Brain microvascular endothelial cell (primary cell): Measurements from ENCODE around the gene RASAL2.
A peak's percentile ranks its signal among the peaks of the same experiment; 100 is the strongest.
"Not testable (repeated sequence)": the region's sequence is repeated elsewhere in the genome, so short reads cannot be mapped to it uniquely, and the experiment has no call there.

Source experiments
- DNase-seq: peaks from one replicate; pipeline ENCODE4 v3.0.0-alpha.2; 2020
- H3K27ac ChIP-seq: fragments of 250-450 bp; sonication (Bioruptor Pico); 2 replicates; pipeline ENCODE4 v1.5.1; 2020; ENCODE audit warnings: mild to moderate bottlenecking, moderate library complexity
- H3K27me3 ChIP-seq: fragments of 250-450 bp; sonication (Bioruptor Pico); replicated peaks from 2 replicates; pipeline ENCODE4 v1.5.1; 2020; ENCODE audit warnings: mild to moderate bottlenecking
- H3K36me3 ChIP-seq: fragments of 250-450 bp; sonication (Bioruptor Pico); replicated peaks from 2 replicates; pipeline ENCODE4 v1.5.1; 2020; ENCODE audit warnings: mild to moderate bottlenecking
- H3K4me3 ChIP-seq: 2 replicates; pipeline ENCODE4 v1.5.1; 2011; ENCODE audit warnings: low read depth, mild to moderate bottlenecking, control low read depth, low read length, moderate library complexity
- in situ Hi-C: cut with HindIII; loops from 2 replicates; pipeline ENCODE4 v1.10.0; 2017; ENCODE audit warnings: low sequenced_read_pairs, low pct_ligation_motif_present
- TF ChIP-seq, protein P1 (sequence below): IDR thresholded peaks from 2 replicates; pipeline ENCODE4 v1.5.1; 2011; ENCODE audit warnings: low read depth, mild to moderate bottlenecking, moderate library complexity, low read length, control low read depth, inconsistent platforms; ENCODE audit errors: missing control alignments

RASAL2 gene

DNA sequence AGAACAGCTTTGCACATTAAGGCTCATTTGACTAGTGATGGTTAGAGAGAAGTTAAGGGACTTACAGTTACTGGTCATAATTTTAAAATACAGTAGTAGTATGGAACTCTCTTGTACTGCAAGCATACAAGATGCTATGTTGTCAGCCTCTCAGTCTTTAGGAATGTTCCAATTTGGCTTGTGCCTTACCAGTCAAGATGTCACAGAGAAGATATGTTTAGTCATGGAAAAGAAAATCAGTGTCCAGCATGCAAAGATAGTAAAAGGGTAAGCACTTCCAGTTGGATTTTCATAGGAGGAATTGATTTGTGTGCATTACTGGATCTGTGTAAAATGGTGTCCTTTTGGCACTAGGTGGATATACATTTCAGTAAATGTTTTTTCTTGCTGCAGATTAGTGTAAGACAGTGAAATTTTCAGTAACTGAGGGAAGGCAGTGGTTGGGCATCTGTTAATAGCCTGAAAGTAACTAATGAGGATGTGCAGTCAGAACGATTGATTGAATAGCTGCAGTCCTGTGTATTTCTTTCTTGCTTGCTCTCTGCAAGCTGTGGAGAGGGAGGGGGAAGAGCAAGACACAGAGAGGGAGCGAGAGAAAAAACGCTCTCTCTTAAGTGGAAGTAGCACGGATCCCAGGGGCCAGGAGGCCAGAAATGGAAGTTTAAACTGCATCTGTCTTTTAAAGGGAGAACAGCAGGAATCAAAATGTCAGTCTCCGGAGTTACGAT, 294.7 kb downstream of the RASAL2 start:
- no peaks in the 10 kb centered on the region for H3K27me3 ChIP-seq
- in situ Hi-C loops, result no loop called here
- no peak overlapping the region for H3K4me3 ChIP-seq
- TF ChIP-seq, protein P1, sequence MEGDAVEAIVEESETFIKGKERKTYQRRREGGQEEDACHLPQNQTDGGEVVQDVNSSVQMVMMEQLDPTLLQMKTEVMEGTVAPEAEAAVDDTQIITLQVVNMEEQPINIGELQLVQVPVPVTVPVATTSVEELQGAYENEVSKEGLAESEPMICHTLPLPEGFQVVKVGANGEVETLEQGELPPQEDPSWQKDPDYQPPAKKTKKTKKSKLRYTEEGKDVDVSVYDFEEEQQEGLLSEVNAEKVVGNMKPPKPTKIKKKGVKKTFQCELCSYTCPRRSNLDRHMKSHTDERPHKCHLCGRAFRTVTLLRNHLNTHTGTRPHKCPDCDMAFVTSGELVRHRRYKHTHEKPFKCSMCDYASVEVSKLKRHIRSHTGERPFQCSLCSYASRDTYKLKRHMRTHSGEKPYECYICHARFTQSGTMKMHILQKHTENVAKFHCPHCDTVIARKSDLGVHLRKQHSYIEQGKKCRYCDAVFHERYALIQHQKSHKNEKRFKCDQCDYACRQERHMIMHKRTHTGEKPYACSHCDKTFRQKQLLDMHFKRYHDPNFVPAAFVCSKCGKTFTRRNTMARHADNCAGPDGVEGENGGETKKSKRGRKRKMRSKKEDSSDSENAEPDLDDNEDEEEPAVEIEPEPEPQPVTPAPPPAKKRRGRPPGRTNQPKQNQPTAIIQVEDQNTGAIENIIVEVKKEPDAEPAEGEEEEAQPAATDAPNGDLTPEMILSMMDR, result no peak
- peak; percentile 53 for DNase-seq
- H3K36me3 ChIP-seq, result no peaks in the 10 kb centered on the region
- H3K27ac ChIP-seq, result peak overlapping the region; percentile 42

DNA sequence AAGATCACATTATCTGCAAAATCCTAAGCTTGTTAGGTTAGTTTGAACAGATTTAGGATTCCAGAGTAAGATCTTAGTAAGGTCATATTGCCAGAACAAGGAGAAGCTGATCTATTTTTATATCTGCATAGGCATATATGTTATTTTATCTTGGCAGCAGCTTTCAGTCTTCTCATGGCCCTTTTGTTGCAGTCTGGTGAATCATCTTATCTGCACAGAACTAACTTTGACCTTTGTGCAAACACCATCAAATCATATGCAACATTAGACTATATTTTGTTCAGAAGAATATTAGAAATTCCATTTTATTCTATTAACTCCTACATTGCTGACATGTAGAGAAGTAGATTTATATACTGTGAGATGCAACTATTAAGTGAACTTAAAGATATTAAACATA, 295.5 kb downstream of the RASAL2 start:
- Histone ChIP-seq H3K27ac (peak overlapping the region; percentile 42), H3K36me3 (no peaks in the 10 kb centered on the region), H3K27me3 (no peaks in the 10 kb centered on the region), H3K4me3 (no peak overlapping the region)
- DNase-seq, result peak; percentile 38
- in situ Hi-C loops, result no loop called here
- TF ChIP-seq, protein P1, result no peak

DNA sequence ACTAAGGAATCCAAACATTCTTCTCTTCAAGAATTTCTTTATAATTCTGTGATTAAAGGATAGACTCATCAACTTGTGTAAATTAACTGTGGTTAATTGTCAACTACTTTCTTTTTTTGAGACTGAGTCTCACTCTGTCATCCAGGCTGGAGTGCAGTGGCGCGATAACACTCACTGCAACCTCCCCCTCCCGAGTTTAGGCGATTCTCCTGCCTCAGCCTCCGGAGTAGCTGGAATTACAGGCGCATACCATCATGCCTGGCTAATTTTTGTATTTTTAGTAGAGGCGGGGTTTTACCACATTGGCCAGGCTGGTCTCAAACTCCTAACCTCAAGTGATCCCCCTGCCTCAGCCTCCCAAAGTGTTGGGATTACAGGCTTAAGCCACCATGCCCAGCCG, 296.4 kb downstream of the RASAL2 start:
- H3K27ac ChIP-seq, DNase-seq, H3K4me3 ChIP-seq, H3K27me3 ChIP-seq, H3K36me3 ChIP-seq, in situ Hi-C loops: not testable (repeated sequence)

DNA sequence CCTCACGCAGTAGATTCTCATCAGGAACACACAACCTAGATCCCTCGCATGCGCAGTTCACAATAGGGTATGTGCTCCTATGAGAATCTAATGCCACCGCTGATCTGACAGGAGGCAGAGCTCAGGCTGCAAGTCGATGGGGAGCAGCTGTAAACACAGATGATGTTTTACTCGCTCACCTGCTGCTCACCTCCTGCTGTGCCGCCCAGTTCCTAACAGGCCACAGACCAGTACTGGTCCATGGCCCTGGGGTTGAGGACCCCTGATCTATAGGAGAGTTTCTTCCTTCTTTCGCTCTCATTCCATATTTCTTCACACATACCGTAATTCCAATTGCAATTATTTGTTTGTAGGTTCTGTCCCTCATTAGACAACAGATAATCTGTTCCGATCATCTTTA, 299.5 kb downstream of the RASAL2 start:
- Histone ChIP-seq H3K4me3 (no peak overlapping the region), H3K36me3 (no peaks in the 10 kb centered on the region), H3K27me3 (no peaks in the 10 kb centered on the region), H3K27ac (no peak overlapping the region)
- in situ Hi-C loops, result no loop called here
- DNase-seq, result no peak
- TF ChIP-seq, protein P1, result no peak

DNA sequence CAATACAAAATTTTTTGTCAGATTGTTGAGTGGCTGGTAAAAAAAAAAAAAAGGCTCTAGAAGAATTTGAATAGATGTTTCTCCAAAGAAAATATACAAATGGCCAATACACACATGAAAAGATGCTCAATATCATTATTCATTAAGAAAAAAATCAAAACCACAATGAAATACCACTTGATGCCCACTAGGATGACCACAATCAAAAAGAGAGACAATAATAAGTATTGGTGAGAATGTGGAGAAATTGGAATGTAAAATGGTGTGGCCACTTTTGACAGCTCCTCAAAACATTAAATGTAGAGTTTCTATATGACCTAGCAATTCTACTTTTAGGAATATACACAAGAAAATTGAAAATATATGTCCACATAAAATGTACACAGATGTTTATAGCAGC, 302.9 kb downstream of the RASAL2 start:
- Histone ChIP-seq H3K27me3 (no peaks in the 10 kb centered on the region), H3K36me3 (no peaks in the 10 kb centered on the region), H3K27ac (no peak overlapping the region), H3K4me3 (no peak overlapping the region)
- in situ Hi-C loops, result no loop called here
- DNase-seq, result no peak
- TF ChIP-seq, protein P1, result peak; percentile 2

DNA sequence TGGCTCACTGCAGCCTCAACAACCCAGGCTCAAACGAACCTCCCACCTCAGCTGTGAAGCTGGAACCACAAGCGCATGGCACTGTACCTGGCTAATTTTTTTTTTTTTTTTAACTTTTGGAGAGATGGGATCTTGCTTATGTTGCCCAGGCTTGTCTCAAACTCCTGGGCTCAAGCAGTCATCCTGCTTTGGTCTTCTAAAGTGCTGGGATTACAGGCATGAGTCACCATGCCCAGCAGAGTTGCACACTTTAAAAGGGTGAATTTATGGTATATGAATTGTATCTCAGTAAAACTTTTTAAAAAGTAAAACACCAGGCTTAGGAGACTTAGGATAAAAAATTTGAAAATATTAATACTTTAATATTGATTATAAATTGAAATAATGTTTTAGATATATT, 303.8 kb downstream of the RASAL2 start:
- peak; percentile 20 for DNase-seq
- H3K27me3 ChIP-seq, result no peaks in the 10 kb centered on the region
- H3K36me3 ChIP-seq, result no peaks in the 10 kb centered on the region
- H3K27ac ChIP-seq, result no peak overlapping the region
- TF ChIP-seq, protein P1, result no peak
- H3K4me3 ChIP-seq, result no peak overlapping the region
- in situ Hi-C loops, result no loop called here
